ENCODE results near the gene TANC1.

Gene TANC1

GRCh38 chr2:159275111-159275510, 306.7 kb downstream of the TANC1 start:
- Histone ChIP-seq H3K4me1 (ENCODE audit: control insufficient read depth, low read depth, low read length) (no peaks in the 10 kb centered on the region), H3K36me3 (ENCODE audit: control insufficient read depth, low read depth, low read length) (no peaks in the 10 kb centered on the region), H3K27ac (ENCODE audit: low read length) (no peak overlapping the region), H3K27me3 (ENCODE audit: control insufficient read depth, insufficient read depth, low read length) (no peaks in the 10 kb centered on the region), H3K4me3 (ENCODE audit: low read length) (no peak overlapping the region), H3K9me3 (ENCODE audit: control insufficient read depth, low read depth, low read length) (no peaks in the 10 kb centered on the region), H3K9ac (ENCODE audit: low read length) (no peak overlapping the region)

GRCh38 chr2:159279700-159280099, 311.3 kb downstream of the TANC1 start:
- H3K36me3 ChIP-seq (ENCODE audit: control insufficient read depth, low read depth, low read length), result no peaks in the 10 kb centered on the region
- no peaks in the 10 kb centered on the region for H3K27me3 ChIP-seq (ENCODE audit: control insufficient read depth, insufficient read depth, low read length)
- H3K4me1 ChIP-seq (ENCODE audit: control insufficient read depth, low read depth, low read length), result no peaks in the 10 kb centered on the region
- no peaks in the 10 kb centered on the region for H3K9me3 ChIP-seq (ENCODE audit: control insufficient read depth, low read depth, low read length)
- H3K9ac ChIP-seq (ENCODE audit: low read length), result no peak overlapping the region
- no peak overlapping the region for H3K27ac ChIP-seq (ENCODE audit: low read length)
- H3K4me3 ChIP-seq (ENCODE audit: low read length), result no peak overlapping the region

- Histone ChIP-seq H3K4me3 (ENCODE audit: low read length) (no peak overlapping the region), H3K27ac (ENCODE audit: low read length) (no peak overlapping the region), H3K36me3 (ENCODE audit: control insufficient read depth, low read depth, low read length) (no peaks in the 10 kb centered on the region), H3K9ac (ENCODE audit: low read length) (no peak overlapping the region), H3K27me3 (ENCODE audit: control insufficient read depth, insufficient read depth, low read length) (no peaks in the 10 kb centered on the region), H3K9me3 (ENCODE audit: control insufficient read depth, low read depth, low read length) (no peaks in the 10 kb centered on the region), H3K4me1 (ENCODE audit: control insufficient read depth, low read depth, low read length) (no peaks in the 10 kb centered on the region)
These were observed 312.6 kb downstream of the TANC1 start for GRCh38 chr2:159281002-159281401.

Measured in iPS-18a (cell line).